COLO668 (cell line): Measurements from ENCODE around the gene MRPS23.

Source experiments
- DNase-seq: peaks from one replicate; lab custom pipeline; 2025; ENCODE audit not compliant: unreplicated experiment; lab: John Stamatoyannopoulos, UW

The MRPS23 gene

DNA sequence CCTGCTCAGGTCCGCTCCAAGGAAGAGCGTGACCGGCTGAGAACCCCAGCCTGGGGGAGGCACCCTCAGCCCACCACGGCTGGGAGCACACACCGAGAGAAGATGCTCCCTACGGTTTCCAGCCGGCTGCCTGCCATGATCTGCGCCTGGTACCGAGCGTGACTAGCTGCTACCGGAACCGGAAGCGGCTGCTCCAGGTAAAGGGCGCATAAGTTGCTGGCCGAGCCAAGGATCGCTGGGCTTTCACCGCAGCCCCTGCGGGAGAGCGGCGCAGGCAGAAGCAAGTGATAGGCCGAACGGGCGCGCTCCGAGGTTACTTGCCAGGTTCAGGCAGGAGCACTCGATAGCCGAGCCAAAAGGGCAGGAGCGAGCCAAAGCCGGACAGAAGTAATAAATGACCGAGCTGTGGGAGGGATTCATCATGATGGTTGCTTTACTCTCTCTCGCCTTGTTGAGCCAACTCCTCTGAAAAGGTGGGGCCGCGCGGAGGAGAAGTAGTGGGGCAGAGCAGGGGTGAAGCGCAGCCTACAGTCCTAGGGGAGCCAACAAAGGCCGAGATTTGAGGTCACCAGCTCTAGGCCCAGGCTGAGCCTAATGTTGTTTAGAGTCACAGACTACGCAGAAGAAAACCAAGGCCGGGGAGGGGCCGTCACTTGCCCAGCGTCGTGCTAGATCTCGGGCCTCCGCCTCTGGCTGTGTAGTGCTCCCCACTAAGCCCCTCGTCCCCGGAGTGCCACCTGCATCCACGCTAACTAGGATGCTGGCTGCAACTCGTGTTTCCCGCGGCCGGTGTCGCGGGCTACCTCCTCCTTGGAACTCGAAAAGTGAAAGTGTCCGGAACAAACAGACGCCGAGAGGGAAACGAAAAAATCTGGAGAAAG lies at the start of gene MRPS23:
MRPS23 (minus strand) TSS at position 171 of the 881 bp plus-strand sequence; CDS start at position 137, 34 bp downstream.
- DNase-seq: peak; percentile 96

DNA sequence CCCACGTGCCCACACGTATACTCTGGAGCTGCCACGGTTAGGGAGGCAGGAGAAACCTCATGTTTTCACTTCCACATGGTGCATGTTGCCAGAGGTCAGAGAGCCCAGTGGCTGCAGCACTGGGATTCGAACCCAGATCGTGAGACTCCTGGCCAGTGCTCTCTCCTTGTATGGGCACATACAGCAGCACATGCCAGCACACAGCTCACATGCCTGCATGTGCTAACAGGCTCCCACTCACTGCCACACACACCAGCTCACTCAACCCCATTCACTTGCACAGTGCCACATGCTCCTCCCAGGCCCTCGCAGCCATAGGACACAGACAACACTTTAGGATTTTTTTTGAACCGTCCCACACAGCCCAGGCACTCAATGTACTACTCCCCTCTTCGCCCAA lies 49.5 kb upstream of the MRPS23 start:
- peak; percentile 38 for DNase-seq

DNA sequence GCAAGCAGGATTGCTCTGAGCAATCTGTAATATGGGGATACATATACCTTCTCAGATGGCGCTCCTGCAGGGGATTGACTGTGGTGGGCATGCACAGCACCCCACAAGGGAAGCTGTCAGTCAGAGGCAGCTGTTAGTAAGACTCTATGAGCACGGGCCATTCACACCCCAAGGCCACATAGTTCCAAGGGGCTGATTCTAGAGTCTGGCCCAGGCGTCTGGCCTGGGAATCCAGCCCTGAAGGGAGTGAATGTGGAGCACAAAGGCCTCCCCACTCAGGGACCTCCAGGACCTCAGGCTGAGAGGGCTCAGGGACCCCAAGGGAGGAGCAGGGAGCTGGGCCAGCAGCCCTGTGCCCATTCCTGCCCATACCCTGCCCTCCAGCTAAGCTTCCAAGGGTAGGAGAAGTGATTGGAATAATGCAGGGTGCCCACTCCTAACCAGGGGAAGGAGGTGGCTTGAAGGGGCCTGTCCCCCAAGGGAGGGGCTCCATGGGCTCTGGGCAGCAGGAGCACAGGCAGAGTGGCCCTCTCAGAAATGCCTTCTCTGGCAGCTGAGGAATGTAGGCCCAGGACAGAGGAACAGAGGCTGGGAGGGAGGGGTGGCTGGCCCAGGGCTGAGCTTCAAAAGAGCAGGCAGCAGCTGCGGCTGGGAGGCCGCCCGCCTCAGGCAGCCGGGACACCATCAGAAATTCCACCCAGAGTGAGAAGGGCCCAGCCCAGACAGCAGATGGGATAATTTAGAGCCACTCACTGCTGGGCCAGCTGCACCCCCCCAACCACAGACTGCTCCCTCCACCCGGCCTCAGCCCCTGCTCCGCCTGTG lies 48.9 kb upstream of the MRPS23 start:
- DNase-seq: peak; percentile 62

DNA sequence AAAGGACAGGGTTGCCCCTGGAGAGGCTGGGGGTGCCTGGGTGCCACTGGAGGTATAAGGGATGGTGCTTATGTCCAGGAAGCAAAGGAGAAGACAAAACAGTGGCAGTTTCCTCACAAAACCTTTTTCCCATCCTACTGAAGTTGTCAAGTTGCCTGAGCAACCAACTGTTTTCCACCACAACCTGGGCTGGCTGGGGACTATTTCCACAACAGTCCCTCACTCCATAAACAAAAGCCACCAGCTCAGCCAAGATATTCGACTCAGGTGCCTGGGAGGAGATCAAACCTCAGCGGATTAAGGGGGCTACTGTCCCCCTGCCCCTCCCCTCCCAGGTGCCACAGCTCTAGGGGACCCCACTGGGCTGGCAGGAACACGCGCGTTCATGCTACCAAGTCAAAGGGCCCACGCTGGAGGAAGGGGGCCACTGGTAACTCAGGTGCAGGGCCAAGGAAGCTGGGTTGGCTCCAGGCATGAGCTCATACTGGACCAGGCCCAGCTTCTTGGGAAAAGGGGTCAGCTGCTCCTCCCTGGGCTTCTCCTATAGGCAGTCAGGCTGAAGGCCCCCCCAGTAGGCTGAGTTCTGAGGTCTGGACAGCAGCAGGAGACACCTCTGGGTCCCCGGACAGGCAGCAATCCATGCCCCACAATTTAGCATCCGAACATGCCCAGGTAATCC lies 45.7 kb upstream of the MRPS23 start:
- DNase-seq: peak; percentile 16

DNA sequence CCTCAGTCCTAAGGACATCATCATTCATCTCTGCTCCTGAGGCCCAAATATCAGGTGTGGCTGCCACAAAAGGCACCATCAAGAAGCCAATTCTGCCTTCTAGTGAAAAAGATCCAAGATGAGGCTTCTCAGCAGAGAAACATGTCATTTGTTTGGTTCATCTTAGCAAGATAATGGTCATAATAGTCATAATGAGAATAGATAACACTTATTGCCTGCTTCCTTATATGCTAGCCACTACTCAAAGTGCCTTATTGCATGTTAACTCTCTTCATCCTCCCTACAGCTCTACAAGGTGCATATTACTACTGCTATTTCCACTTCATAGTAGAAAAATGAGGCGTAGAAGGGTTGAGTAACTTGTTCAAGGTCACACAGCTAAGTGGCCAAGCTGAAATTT lies 45.0 kb upstream of the MRPS23 start:
- no peak for DNase-seq

DNA sequence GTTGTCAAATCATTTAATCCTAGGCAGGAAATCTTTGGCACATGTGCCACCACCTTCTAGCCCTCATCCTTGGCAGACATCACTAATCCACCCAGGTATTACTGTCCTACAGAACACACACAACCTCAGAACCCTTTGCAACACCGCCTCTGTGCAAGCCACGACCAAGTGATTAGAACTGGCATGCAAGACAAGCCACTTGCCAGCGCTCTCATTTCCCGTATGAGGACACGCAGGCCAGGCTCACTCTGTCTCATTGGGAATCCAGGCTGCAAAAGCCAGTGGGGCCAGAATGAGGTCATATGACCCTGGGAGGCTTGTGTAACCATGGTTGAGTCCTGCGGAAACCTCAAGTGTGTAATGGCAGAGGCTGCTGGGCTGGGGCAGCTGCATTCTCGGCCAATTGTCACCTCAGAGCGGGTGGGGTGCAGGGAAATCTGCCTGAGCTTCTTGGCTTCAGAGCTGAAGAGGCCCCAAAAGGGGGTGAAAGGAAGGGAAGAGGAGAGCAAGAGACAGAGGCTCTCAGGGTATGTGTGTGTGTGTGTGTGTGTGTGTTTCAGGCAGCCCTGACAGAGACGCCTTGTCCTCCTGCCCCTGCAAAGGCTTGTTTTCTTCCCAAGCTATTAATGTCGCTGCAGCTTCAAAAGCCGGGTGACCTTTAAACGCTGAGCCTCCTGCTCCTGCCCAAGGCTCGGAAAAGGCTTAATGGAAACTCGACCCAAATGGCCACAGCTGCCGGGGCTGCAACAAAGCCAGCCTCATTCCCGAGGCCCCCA lies 43.2 kb upstream of the MRPS23 start:
- DNase-seq: peak; percentile 77

DNA sequence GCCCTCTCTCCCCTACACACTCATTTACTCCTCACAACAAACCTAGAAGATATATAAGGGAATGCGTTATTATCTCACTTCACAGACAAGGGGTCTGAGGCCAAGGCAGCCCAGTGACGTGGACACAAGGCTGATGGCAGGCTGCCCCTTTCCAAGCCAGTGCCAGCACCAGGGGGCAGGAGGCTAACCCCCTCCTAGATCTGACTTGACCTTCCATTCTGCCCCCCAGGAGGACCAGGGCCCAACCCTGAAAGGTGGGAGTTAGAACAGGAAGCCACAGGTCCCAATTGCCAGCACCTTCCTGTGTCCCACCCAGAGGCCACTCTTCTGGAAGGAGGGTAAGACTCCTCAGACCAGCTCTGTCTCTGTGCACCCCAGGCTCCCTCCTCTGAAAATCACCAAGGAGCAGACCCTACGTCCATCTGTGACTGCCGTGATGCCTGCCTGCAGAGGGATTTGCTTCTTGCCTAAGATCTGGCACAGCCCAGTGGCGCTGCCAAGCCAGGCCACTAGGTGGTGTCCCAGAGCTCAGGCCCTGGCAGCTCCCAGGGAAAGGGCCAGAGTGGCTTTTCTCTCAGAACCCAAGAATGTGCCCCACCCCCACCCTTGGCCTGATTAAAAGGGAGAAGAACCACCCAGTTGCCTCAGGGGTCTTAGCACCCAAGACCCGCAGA lies 42.4 kb upstream of the MRPS23 start:
- DNase-seq: peak; percentile 74

DNA sequence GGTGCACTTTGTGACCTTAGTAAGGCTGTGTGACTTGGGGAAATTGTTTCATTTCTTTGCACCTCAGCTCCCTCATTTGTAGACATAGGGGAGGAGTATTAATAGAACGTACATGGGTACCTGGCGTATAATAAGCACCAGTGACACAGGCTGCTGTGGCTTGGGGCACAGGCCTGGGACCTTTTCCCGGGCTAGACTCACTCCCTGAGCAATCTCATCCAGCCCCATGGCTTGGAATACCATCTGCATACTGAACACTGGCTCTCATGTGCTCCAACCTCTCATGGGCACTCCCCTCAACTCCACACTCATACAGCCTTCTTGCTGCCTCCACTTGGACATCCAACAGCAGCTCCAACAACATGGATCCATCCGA lies 41.0 kb upstream of the MRPS23 start:
- DNase-seq: no peak

DNA sequence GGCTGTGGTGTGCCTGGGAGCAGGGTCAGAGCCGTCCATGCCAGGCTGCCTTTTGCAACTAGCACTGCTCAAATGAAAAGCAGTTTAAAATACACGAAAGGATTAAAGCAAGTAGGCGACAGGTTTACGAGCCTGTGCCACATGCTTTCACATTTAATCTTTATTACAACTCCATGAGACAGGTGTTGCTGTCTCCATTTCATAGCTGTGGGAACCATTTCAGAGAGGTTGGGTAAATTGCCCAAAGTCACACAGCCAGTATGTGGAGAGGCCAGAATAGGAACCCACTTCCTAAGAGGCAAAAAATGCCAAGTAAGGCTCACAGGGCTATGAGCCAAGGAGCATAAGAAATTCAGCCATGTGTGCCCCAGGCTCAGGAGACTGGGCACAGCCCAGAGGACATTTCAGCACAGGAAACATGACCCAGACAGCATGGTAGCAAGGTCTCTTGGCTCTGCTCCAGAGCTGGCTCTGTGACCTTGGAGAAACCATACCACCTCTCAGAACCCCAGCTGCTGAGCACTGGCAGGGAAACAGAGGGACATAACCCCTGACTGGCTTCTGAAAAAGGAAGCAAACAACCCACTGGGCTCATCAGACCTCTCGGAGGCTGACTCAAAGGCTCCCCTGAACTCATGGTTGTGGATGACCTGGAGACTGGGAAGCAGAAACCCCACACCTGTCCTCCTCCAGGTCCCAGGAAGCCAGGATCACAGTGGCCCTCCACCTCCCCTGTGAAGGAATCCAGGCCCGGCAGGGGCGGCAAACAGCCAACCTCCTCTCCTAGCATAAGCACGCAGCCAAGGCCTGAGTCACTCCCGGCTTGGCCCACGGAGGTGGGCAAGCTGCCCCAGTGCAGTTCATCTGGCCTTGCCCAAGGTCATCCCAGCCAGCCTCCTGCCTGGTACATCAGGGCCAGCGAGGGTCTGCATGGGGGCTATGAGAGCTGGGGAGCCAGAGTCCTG lies 40.3 kb upstream of the MRPS23 start:
- no peak for DNase-seq

DNA sequence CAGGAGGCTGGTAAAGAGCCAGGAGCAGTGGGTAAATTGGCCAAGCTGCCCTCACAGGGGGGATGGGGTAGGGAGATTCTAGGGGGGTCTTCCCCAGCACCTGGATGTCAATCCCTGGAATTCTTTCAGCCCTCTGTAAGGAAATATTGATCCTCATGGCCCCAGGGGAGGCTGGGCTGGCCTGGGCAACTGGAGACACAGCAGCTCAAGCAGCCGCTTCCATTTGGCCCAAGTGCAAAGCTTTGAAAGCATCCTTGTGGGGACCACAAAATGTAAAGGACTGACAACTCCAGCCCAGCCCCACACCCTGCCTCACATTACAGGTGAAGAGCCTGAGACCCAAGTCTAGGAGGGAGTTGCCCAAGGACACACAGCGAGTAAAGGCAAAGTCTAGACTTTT lies 39.4 kb upstream of the MRPS23 start:
- no peak for DNase-seq

DNA sequence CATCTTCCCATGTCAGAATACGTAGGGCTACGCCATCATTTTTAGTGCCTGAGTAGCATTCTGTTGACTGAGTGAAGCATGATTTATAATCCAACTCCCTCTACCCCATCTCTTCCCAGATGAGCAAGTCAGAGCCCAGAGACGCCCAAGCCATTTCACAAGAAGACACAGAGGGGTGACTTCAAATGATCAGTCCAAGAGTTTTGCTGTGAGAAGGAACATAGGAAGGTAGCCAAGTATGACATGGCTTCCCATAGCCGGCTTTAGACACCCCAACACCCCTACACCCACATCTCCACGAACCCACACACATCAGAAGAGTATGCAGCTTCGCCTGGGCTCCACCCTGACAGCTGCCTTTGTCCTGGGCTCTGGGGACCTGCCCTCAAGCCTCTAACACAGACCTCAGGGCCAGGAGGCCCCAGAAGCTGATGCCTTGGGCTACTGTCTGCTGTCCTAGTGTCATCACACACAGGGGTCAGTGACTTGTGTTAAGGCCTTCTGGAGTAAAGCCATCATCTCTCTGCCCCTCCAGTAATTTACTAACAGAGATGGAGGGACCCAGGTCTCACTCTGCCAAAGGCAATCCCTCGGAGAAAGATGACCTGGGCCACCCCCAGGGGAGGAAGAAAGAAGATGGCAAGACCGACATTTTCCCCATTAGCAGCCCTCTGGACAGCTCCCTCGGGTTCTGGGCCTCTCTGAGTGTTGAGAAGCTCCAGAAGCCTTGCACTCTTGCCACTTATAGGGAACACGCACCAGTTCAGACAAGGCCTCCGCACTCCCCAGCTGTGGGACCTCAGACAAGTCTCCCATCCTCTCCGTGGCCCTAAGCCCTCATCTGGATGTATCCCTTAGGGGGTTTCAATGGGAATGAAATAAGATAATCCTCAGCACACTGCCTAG lies 38.7 kb upstream of the MRPS23 start:
- no peak for DNase-seq

DNA sequence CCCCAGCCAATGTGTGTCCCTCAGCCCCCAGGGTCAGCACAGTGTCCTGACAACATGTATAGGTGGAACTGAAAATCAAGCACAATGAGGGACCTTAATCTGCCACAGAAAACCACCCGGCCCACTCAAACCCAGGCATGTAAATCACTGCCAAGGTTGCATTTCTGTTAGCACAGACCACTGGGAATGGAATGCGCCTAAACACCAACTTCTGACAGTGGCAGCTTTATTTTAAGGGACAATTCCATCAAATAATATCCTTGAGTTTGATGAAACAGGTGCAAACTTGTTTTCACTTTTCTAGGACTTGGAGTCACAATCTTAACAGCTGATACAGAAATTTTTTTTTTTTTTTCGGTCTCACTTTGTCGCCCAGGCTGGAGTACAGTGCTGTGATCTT lies 37.3 kb upstream of the MRPS23 start:
- no peak for DNase-seq

DNA sequence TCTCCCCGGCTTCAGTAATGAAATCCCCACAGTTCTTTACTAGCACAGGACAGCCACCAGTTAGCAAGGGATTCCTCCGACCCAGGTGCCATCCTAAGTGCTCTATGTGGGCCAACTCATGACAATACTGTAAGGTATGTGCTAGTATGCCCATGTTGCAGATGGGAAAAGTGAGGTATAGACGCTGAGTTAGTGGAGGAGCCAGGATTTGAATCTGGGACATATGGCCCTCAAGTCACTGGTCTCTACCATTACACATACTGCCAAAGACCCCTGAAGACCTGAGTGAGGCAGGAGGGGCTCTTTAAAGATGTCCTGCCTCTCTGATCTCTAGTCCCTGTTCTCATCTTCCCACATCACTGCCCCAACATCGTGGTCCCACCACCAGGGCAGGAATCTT lies 36.2 kb upstream of the MRPS23 start:
- DNase-seq: no peak

DNA sequence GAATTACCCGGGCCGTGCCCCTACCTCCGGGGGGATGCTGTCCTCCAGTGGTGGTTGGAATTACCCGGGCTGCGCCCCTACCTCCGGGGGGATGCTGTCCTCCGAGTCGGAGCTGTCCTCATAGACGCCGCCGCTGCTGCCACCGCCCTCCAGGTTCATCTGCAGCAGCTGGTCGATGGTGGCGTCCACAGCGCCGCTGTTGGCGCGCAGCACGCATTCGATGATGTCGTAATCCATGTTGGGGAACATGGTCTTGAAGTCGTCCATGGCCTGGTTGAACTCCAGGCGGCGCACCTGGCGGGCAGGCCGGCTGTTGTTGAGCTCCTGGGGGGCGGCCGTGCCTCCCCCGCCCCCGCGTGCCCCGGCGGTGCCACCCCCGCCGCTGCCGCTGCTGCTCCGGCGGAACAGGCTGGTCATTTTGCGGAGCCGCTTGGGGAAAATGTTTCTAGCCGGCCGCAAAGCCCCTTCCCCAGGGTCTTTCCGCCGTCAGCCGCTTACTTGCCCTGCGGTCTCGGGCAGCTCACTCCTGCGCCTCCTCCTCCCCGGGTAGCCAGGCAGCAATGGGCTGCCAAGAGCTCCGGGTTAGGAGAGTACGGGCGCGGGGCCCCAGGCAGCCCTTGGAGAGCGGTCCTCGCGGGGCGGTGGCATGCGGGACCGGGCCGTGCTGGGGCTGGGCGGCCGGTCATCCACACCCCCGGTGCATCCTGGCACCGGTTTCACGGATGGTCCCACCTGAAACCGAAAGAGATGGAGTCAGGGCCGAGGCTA lies 35.5 kb upstream of the MRPS23 start:
- DNase-seq: no peak

DNA sequence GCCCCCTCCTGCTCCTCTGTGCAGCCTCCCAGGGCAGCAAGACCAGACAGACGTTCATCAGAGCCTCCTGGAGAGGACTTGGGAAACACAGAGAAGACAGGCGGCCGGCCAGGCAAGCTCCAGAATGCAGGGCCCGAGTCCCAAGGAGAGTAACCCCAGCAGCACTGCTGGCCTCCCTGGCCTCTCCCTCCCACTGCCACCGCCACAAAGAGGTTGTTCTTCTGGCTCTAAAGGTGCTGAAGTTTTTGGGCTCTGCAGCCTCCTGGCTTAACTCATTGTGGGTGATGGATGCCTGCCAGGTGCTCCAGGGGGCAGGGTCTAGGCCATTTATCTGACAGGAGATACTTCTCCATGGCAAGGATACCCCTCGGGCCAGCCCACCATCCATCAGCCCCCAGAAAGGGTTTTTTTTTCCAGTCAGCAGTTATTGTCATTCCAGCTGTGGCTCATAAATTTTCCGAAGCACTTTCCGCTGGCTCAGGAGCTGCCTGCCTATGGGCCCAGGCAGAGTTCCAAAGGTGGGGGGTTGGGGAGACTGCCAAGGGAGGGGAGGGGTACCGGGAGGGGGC lies 32.0 kb upstream of the MRPS23 start:
- no peak for DNase-seq

DNA sequence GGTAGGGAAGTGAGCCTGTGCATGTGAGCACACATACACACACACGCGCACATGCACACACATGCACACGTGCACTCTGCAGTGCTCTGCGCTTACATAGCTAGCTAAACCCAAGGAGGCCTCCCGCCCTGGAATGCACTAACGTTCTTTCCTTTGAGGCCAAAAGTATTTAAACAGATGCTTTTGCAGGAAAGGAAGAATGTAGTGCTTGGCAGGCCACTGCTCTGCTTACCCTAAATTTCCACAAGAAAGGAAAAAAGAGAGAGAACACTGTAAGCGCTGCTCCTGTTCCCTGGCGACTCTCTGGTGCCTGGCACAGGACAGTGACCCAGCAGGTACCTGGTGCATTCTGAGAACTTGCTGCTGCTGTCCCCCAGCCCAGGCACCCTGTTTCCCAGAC lies 31.3 kb upstream of the MRPS23 start:
- DNase-seq: no peak

DNA sequence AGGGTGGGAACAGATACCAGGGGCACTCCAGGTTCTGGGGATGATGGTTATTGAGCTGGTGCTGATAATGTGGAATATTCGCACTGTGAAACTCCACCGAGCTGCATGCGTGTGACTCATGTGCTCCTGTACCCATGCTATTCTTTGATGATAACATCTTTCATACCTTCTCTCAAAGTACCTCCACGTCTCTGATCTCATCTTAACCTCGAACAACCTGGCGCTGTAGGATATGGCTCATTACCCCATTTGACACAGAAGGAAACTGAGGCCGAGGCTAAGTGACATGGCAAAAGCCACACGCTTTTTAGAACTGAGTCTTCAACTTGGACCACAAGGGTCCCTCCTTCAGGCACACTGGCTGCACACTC lies 30.2 kb upstream of the MRPS23 start:
- no peak for DNase-seq
